ENCODE data around the gene ATP5MC2. TPM values are rescaled to one million over a fixed set of nuclear protein-coding genes. Genes with fewer than 3 reads are reported as not detected.

Gene ATP5MC2
- total and polyA plus RNA-seq, 9 of the 15 experiments (the other 6 are each of a cell fraction or from before 2014, with no cell fraction given): 314 to 1,208 (median 468) TPM

- Histone ChIP-seq H3K36me3 (ENCODE audit: control insufficient read depth, insufficient read depth, low read length) (no peaks in the 10 kb centered on the region), H3K9ac (ENCODE audit: insufficient read depth in 1 of 2, low read depth in 2 of 2, low read length in 2 of 2) (no peak overlapping the region), H3K4me1 (replicated peaks in 1 of 2; ENCODE audit: control insufficient read depth in 2 of 2, insufficient read depth in 2 of 2, low read length in 2 of 2) (no peaks in the 10 kb centered on the region; a peak in 2 of 5 replicates), H2AFZ (ENCODE audit: low read depth, low read length) (no peak overlapping the region), H4K20me1 (replicated peaks; ENCODE audit: control insufficient read depth, insufficient read depth, low read length) (no peaks in the 10 kb centered on the region), H3K27me3 (ENCODE audit: control insufficient read depth in 2 of 2, insufficient read depth in 2 of 2, low read length in 2 of 2) (peaks cover 3 to 14% of the 10 kb centered on the region in 2 experiments; a peak in 3 of 5 replicates), H3K9me3 (replicated peaks; ENCODE audit: control insufficient read depth, insufficient read depth, low read depth, low read length) (no peaks in the 10 kb centered on the region), H3K79me2 (ENCODE audit: control insufficient read depth, insufficient read depth, low read length) (no peaks in the 10 kb centered on the region), H3K4me2 (ENCODE audit: insufficient read depth, low read length) (no peak overlapping the region), H3K9me1 (ENCODE audit: control insufficient read depth, insufficient read depth, low read length) (no peaks in the 10 kb centered on the region), H3K4me3 (no peak overlapping the region), H3K27ac (ENCODE audit: extremely low read depth, low read depth, low read length) (no peak overlapping the region)
- BruUV-seq (replicated peaks): no TSS peak
- CTCF ChIA-PET (ENCODE audit: low intra/inter-chr PET ratio): no interaction called here
- ATAC-seq (no peak), DNase-seq (ENCODE audit: extremely low read depth in 1 of 4, low spot score in 3 of 4) (no peak), FAIRE-seq (no peak)
- POLR2A ChIA-PET: interaction anchor here (0.6 to 1.4 kb wide), 3 partner anchors 8 to 34 kb away, joined by 3 read pairs; partner anchors contain the start of gene ATP5MC2
- in situ Hi-C loops (cut with MboI) (no loop called here), intact Hi-C loops (cut with micrococcal nuclease) (no loop called here)
- no peak for TF ChIP-seq ZNF592 (IDR thresholded peaks at IDR 0.05)
- no peak for TF ChIP-seq PTBP1 (IDR thresholded peaks at IDR 0.05; ENCODE audit: low read depth, low read length)
- no peak for TF ChIP-seq HNRNPK (IDR thresholded peaks at IDR 0.05; ENCODE audit: low read depth, low read length, poor library complexity, severe bottlenecking)
- WGBS (ENCODE audit: insufficient coverage, low coverage, missing lambda C conversion rate): 3% methylated on average over 4 of the region's 4 CpGs
Measured at GRCh38 chr12:53688134-53688533, 12.3 kb upstream of the ATP5MC2 start.

All from K562 (cell line).